Activated CD4-positive, alpha-beta T cell treated with anti-CD3 and anti-CD28 coated beads, Interleukin-2, amount 50 U/mL, for 4 hours (primary cell): ENCODE data around the gene TMEM132A.
"Not testable (repeated sequence)": the region's sequence is repeated elsewhere in the genome, so short reads cannot be mapped to it uniquely, and the experiment has no call there.

Experiments
- DNase-seq, 2 experiments: peaks; one replicate each; pipeline ENCODE4 v3.0.0-alpha.2; 2020

The TMEM132A gene

GRCh38 chr11:60966890-60967289 lies 42.6 kb downstream of the TMEM132A start:
- DNase-seq: no peak

GRCh38 chr11:60968223-60968622 lies 44.0 kb downstream of the TMEM132A start:
- no peak for DNase-seq

GRCh38 chr11:60970369-60970774 lies 46.1 kb downstream of the TMEM132A start:
- DNase-seq: peak; percentile 81

GRCh38 chr11:60970890-60971289 lies 46.6 kb downstream of the TMEM132A start:
- DNase-seq: no peak

- peak; percentile 63 for DNase-seq
Observed at GRCh38 chr11:60971520-60971919, 47.3 kb downstream of the TMEM132A start, which contains the start of gene CD6. Gene CD6, plus strand, starts transcription at chr11:60971680. Its CDS starts 186 bp downstream, at chr11:60971866.

GRCh38 chr11:60972182-60973030 lies 48.1 kb downstream of the TMEM132A start:
- no peak for DNase-seq

GRCh38 chr11:60973699-60974098 lies 49.4 kb downstream of the TMEM132A start:
- DNase-seq: no peak

GRCh38 chr11:60974316-60974715 lies 50.1 kb downstream of the TMEM132A start:
- not testable (repeated sequence) for DNase-seq

GRCh38 chr11:60974726-60975125 lies 50.5 kb downstream of the TMEM132A start:
- no peak for DNase-seq

GRCh38 chr11:60977224-60977623 lies 53.0 kb downstream of the TMEM132A start:
- DNase-seq: no peak

GRCh38 chr11:60977836-60978235 lies 53.6 kb downstream of the TMEM132A start:
- DNase-seq: no peak

- peak; percentile 56 to 57 for DNase-seq
Observed at GRCh38 chr11:60978546-60979380, 54.5 kb downstream of the TMEM132A start.

- no peak for DNase-seq
Observed at GRCh38 chr11:60981515-60981914, 57.3 kb downstream of the TMEM132A start.

- DNase-seq: no peak
Observed at GRCh38 chr11:60982184-60982583, 57.9 kb downstream of the TMEM132A start.

GRCh38 chr11:60984149-60984548 lies 59.9 kb downstream of the TMEM132A start:
- DNase-seq: no peak

- no peak for DNase-seq
Observed at GRCh38 chr11:60984636-60985035, 60.4 kb downstream of the TMEM132A start.

- DNase-seq: no peak
Observed at GRCh38 chr11:60985501-60985900, 61.2 kb downstream of the TMEM132A start.

- peak; percentile 89 to 94 for DNase-seq
Observed at GRCh38 chr11:60985991-60986915, 62.0 kb downstream of the TMEM132A start.
